Astrocyte (in vitro differentiated cells and primary cell): ENCODE data around the gene TINCR.

Source experiments
- CTCF ChIP-seq: IDR thresholded peaks from 2 replicates; pipeline ENCODE4 v1.5.1; 2011; ENCODE audit warnings: low read depth, mild to moderate bottlenecking, inconsistent platforms, low read length, moderate library complexity; ENCODE audit not compliant: insufficient read depth
- EZH2 ChIP-seq: IDR thresholded peaks from 2 replicates; pipeline ENCODE4 v1.6.1; 2012; ENCODE audit warnings: mild to moderate bottlenecking, low read length, inconsistent platforms; ENCODE audit not compliant: insufficient read depth

GRCh38 chr19:5580161-5580571 lies 12.4 kb upstream of the TINCR start:
- TF ChIP-seq CTCF (no peak), EZH2 (no peak)
